CD4-positive, alpha-beta T cell (primary cell): Measurements from ENCODE around the gene EGFR. TPM values are rescaled to one million over a fixed set of nuclear protein-coding genes. Genes with fewer than 3 reads are reported as not detected.

Experiments used
- ATAC-seq: fragments of 200-7000 bp; cut with Tn5 transposase; one replicate; pipeline ENCODE4 v1.10.0; 2022; ENCODE audit warnings: mild to moderate bottlenecking; ENCODE audit not compliant: poor library complexity
- CTCF ChIA-PET: fragments of 350-600 bp; sonication (Branson Sonifier 250); formaldehyde crosslinking; loops from one replicate; lab custom pipeline; 2021; ENCODE audit warnings: antibody characterized with exemption, inconsistent platforms; lab: Charles Lee
- POLR2A ChIA-PET: fragments of 350-600 bp; sonication (Branson Sonifier 250); formaldehyde crosslinking; loops from one replicate; lab custom pipeline; 2021; ENCODE audit warnings: antibody characterized with exemption, inconsistent platforms; lab: Charles Lee
- DNase-seq, 14 experiments: peaks; one replicate each; pipeline ENCODE4 v3.0.0-alpha.2; 2013 to 2020; ENCODE audit warnings: mixed read lengths in 2 of 14
- H3K27ac ChIP-seq, 2 donors: one replicate each; pipeline versions ENCODE4 v1.5.1 to v1.7.0; 2013; ENCODE audit warnings: low read length in 2 of 2, low read depth in 1 of 2, mild to moderate bottlenecking in 1 of 2
- H3K27me3 ChIP-seq, 2 experiments: 1 replicate in 1 of 2; 2 replicates in 1 of 2; pipeline versions ENCODE4 v1.6.1 to v1.7.0; 2013; ENCODE audit warnings: low read length in 2 of 2, control low read depth in 1 of 2, mild to moderate bottlenecking in 1 of 2, moderate library complexity in 1 of 2; ENCODE audit not compliant: insufficient read depth in 2 of 2, control insufficient read depth in 1 of 2
- H3K36me3 ChIP-seq: one replicate; pipeline ENCODE4 v1.6.1; 2013; ENCODE audit warnings: low read length, control low read depth; ENCODE audit not compliant: insufficient read depth
- H3K4me1 ChIP-seq: one replicate; pipeline ENCODE4 v1.6.1; 2013; ENCODE audit warnings: low read length, control low read depth; ENCODE audit not compliant: insufficient read depth
- H3K4me3 ChIP-seq: one replicate; pipeline ENCODE4 v1.5.1; 2013; ENCODE audit warnings: mild to moderate bottlenecking, low read length, moderate library complexity
- H3K9me3 ChIP-seq, 2 experiments: 1 replicate in 1 of 2; 2 replicates in 1 of 2; pipeline versions ENCODE4 v1.6.1 to v1.7.0; 2013; ENCODE audit warnings: low read length in 2 of 2, mild to moderate bottlenecking in 2 of 2, control low read depth in 1 of 2, moderate library complexity in 1 of 2; ENCODE audit not compliant: control insufficient read depth in 1 of 2, insufficient read depth in 1 of 2
- H3K27ac Mint-ChIP-seq: one replicate; pipeline ENCODE4 v1.8.0; 2020; ENCODE audit warnings: mixed read lengths
- H3K27me3 Mint-ChIP-seq: one replicate; pipeline ENCODE4 v1.8.0; 2021; ENCODE audit warnings: mixed read lengths
- H3K36me3 Mint-ChIP-seq: one replicate; pipeline ENCODE4 v1.8.0; 2021; ENCODE audit warnings: low read depth, mixed read lengths
- H3K4me1 Mint-ChIP-seq: one replicate; pipeline ENCODE4 v1.8.0; 2021; ENCODE audit warnings: low read depth, mixed read lengths
- H3K4me3 Mint-ChIP-seq: one replicate; pipeline ENCODE4 v1.8.0; 2020; ENCODE audit warnings: mild to moderate bottlenecking, mixed read lengths
- H3K9me3 Mint-ChIP-seq: one replicate; pipeline ENCODE4 v1.8.0; 2020; ENCODE audit warnings: mixed read lengths
- CTCF ChIP-seq: fragments of 200-600 bp; IDR thresholded peaks from one replicate; pipeline ENCODE4 v1.8.0; 2022; ENCODE audit warnings: antibody characterized with exemption, mild to moderate bottlenecking
- intact Hi-C, 2 experiments: fragments of 100-400 bp; cut with DNase I in 1 of 2; cut with micrococcal nuclease in 1 of 2; formaldehyde crosslinking; loops; one replicate each; pipeline versions ENCODE4 v1.15.1 to v1.9.0; 2023 to 2025; cut with DNase I, micrococcal nuclease
- total RNA-seq, 174 experiments: library from RNA in 2 of 174; stranded (reverse) in 2 of 174; gene quantifications; one replicate each; pipeline ENCODE4 v1.2.3 and lab custom pipeline; 2021 to 2026

The EGFR gene
- total RNA-seq, 2 experiments from 2014 or later = not detected

GRCh38 chr7:55072251-55072650 lies 53.4 kb downstream of the EGFR start:
- ATAC-seq (no peak), DNase-seq (no peak)
- no peak overlapping the region for H3K4me3 Mint-ChIP-seq
- Histone ChIP-seq H3K27ac (no peak overlapping the region), H3K4me1 (peaks cover 7% of the 10 kb centered on the region), H3K36me3 (no peaks in the 10 kb centered on the region), H3K9me3 (no peaks in the 10 kb centered on the region), H3K4me3 (no peak overlapping the region), H3K27me3 (peaks cover 0 to 4% of the 10 kb centered on the region in 2 experiments)
- H3K4me1 Mint-ChIP-seq = peaks cover 7% of the 10 kb centered on the region
- H3K27me3 Mint-ChIP-seq = peaks cover 15% of the 10 kb centered on the region
- ChIA-PET CTCF (no interaction called here), POLR2A (no interaction called here)
- no peak for TF ChIP-seq CTCF
- intact Hi-C loops = no loop called here
- no peaks in the 10 kb centered on the region for H3K36me3 Mint-ChIP-seq
- no peak overlapping the region for H3K27ac Mint-ChIP-seq
- no peaks in the 10 kb centered on the region for H3K9me3 Mint-ChIP-seq

GRCh38 chr7:55073051-55073511 lies 54.3 kb downstream of the EGFR start:
- Mint-ChIP-seq H3K27me3 (peaks cover 15% of the 10 kb centered on the region), H3K4me3 (no peak overlapping the region), H3K36me3 (no peaks in the 10 kb centered on the region), H3K9me3 (no peaks in the 10 kb centered on the region), H3K4me1 (peaks cover 7% of the 10 kb centered on the region), H3K27ac (no peak overlapping the region)
- H3K4me1 ChIP-seq = peaks cover 7% of the 10 kb centered on the region
- H3K4me3 ChIP-seq = no peak overlapping the region
- POLR2A ChIA-PET = no interaction called here
- intact Hi-C loops = no loop called here
- ATAC-seq (no peak), DNase-seq (no peak)
- CTCF ChIA-PET = no interaction called here
- no peak for TF ChIP-seq CTCF
- no peak overlapping the region for H3K27ac ChIP-seq
- peaks cover 0 to under 1% of the 10 kb centered on the region in 2 experiments for H3K9me3 ChIP-seq
- H3K27me3 ChIP-seq = peaks cover 0 to 4% of the 10 kb centered on the region in 2 experiments
- H3K36me3 ChIP-seq = no peaks in the 10 kb centered on the region

- Mint-ChIP-seq H3K4me3 (peak overlapping the region; percentile 31), H3K36me3 (no peaks in the 10 kb centered on the region), H3K4me1 (peaks cover 7% of the 10 kb centered on the region), H3K27ac (peak overlapping the region; percentile 73), H3K27me3 (peaks cover 7% of the 10 kb centered on the region), H3K9me3 (no peaks in the 10 kb centered on the region)
- Histone ChIP-seq H3K36me3 (no peaks in the 10 kb centered on the region), H3K9me3 (peaks cover 0 to 5% of the 10 kb centered on the region in 2 experiments), H3K27me3 (peaks cover 0 to 4% of the 10 kb centered on the region in 2 experiments), H3K4me1 (peaks cover 7% of the 10 kb centered on the region), H3K27ac (peak overlapping the region in 1 of 2 donors; percentile 64), H3K4me3 (peak overlapping the region; percentile 44)
- intact Hi-C loops = no loop called here
- ATAC-seq (peak; percentile 96), DNase-seq (peak in 11 of 14 experiments; percentile 3 to 72 (median 22))
- POLR2A ChIA-PET = no interaction called here
- TF ChIP-seq CTCF = no peak
- CTCF ChIA-PET = no interaction called here
These were observed 55.2 kb downstream of the EGFR start for GRCh38 chr7:55073976-55074528.
